GM21723 (cell line): ENCODE results near the gene CDK14.
A peak's percentile ranks its signal among the peaks of the same experiment; 100 is the strongest.

Source experiments
- ATAC-seq: cut with Tn5 transposase; IDR thresholded peaks from one replicate; pipeline ENCODE4 v1.9.1; 2021; ENCODE audit warnings: mild to moderate bottlenecking, moderate library complexity; ENCODE audit not compliant: unreplicated experiment

CDK14 gene

DNA sequence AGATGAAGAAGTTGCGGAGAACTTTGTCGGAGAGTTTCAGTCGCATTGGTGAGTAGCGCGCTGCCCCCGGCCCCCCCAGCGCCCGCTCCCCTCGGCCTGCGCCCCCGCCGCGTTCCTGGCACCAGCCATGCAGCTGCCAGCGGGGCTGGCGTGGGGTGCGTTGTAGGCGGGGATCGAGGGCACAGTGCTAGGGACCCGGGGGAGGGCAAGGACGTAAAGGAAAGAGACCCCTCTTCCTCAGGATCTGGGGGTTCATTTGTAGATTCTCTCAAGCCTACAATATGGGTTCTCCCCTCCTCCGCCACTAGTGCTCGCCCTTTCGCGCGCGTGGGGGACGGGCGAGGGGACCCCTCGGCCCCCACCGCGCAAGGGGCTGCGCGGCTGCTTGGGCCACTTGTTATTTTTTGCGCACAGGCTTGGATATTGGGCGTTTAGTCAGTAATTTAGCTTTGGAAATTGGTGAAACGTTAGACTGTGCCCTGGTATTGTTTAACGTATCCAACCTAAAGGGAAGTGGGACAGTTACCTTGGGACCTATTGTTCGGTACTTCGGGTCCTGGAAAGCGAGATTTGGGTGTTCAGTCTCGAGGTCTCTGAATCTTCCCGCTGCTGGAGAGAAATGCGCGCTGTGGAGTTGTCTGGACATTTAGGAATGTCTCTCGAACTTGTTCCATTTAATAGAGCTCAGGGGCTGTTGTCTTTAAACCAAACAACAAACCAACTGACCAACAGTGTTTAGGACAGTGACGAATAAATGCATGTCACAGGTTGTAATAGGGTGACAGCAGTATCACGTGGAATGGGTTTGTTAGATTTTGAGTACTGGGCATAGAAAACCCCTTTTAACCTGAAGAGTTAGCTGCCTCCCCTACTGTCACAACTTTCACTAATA is 796 bp downstream of the CDK14 start:
- ATAC-seq: peak; percentile 26

DNA sequence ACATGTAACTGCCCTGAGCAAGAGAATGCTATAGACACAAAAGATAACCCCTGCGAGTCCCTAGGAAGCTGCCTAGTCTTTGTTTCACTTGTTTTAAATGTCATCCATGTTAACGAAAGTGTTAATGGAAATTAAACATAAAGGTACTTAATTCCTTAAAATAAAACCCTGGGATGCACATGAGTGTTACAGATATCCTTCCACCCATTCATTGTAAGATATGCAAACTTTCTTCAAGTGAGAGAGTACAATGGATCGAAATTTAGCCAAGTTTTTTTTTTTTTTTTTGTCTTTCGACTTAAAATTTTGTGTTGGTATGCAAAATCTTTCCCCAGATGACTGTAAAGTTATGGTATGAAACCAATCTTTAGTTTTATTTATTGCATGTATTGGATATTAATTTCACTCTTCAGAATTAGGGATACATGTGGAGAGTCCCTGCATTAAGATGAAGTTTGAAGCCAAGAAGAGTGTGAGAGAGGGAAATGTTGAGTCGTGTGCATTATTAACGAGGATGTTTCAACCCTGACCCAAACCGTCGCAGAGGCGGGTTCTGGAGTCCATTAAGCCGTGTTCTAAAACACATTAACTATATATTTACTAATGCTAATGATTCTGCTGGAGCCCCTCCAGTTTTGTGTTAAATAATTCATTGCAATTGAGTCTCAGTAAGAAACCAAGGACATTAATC is 1.6 kb downstream of the CDK14 start:
- ATAC-seq: no peak

DNA sequence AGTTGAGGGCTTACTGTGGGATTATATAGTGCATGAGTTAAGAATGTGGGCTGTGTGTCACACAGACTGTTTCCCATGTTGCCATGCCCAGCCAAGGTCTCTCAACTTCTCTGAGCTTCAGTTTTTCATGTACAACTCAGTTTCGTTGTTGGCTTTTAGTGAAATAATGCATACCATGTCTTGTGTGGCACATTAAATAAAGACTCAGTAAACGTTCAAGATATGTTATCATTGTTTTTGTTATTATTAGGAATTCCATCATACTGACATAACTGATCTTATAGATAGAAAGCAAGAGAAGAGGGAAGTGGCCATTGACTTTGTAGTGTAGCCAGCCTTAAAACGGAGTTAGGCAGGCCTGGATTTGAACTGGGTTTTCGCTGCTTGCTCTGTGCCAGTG is 2.9 kb downstream of the CDK14 start:
- no peak for ATAC-seq

DNA sequence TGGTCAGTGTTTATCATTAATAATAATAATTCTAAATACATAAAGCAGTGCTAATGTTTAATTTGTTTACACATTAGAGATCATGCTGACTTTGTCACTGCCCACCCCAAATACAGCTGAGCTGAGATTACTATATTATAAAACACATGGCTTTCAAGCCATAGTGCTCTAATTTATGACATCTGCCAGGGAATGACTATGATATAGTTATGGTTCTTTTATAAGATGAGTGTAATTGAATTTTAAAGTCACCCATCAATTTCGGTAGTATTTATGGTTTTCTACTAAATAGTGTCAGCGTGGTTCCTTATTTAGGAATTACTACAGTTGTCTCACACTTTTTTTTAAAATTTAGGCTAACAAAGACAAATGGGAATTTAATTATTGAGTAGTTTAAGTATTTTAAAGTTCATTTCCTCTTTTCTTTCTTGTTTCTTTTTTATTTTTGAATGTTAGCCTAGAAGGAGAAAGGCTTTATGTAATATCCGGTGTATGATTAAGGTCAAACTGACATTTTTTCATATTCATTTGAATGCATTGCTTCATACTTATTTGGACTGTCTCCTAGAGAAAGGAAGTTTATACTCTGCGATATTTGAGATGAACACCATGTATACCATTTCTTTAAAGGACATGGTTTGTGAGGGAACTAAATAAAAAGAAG is 3.9 kb downstream of the CDK14 start:
- ATAC-seq: no peak

DNA sequence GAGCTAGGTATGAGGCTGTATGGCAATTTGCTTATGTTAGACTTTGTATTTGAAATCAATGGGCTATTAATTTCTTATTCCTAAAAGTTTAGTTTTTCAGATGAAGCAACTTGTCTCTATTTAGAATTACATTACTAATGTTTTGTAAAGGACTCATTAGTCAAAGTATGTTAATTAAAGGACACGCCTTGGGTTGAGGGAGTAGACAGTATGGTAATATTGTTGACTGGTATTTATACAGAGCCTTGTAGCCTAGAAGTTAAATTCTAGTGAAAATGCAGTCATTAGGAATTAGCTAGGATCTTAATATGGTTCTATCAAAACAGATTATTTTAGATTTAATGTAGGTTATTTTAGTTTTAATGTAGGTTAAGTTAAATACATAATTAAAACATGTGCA is 6.2 kb downstream of the CDK14 start:
- ATAC-seq: no peak

DNA sequence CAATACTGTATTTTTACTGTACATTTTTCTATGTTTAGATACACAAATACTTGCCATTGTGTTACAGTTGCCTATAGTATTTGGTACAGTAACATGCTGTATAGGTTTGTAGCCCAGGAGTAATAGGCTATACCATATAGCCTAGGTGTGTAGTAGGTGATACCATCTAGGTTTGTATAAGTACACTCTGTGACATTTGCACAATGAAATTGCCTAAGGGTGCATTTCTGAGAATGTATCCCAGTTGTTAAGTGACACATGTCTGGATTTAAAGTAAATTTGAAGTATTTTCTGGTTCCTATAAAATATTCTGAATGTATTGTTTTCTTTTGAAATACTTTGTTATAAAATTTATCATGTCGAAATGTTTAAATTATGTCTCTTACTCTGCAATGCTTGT is 7.2 kb downstream of the CDK14 start:
- no peak for ATAC-seq

DNA sequence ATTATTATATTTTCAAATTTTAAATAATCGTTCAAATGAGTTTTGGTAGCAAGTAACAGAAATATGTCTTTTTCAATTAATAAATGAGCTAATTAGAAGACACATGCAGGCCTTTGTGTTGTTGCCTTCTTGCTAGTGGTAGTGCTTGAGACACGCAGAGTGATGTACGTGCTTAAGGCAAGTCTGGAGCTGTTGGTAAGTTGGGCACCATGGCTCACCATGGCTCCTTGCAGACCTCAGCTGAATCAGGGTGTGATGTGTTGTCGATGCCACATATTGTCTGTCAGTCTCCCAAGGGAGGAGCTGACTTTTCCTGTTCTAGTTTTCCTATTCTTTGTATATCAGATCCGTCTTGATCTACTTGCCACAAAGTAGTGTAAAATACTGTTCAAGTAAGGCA is 8.3 kb downstream of the CDK14 start:
- ATAC-seq: no peak

DNA sequence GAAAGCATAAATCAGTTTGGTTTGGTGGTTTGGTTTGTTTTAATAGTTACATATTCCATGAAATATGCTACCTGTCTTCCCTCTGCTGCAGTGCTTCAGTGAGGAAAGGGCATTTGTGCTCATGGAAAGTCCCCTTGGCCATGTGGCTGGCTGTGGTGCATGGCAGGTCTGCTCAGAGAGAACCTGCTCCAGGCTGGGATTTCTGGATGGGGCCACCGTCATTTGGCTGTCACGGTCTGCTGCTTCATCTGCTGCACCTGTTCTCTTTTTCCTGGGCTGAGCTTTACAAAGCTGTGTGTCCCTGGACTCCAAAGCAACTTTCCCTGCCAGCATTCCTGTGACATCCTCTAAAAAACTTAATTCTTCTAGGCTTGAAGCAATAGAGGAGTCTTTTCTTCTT is 8.9 kb downstream of the CDK14 start:
- ATAC-seq: peak; percentile 43

DNA sequence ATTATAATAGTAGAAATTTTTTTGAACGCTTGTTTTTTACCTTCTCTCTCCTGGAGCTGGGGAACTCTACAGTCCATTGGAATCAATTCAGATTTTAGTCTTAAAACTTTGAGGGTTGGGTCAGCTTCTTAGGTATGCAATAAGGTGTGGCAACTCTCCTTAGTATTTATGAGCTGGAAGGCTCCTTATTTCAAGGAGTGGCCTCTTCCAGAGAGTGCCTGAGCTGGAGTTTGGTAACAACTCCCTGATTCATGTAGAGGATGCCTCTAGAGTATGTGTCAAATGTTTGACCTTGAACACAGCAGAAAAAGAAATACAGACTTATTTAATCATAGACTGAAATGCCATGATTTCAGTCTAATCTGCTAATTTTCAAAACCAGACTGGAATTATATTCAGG is 11.1 kb downstream of the CDK14 start:
- no peak for ATAC-seq

DNA sequence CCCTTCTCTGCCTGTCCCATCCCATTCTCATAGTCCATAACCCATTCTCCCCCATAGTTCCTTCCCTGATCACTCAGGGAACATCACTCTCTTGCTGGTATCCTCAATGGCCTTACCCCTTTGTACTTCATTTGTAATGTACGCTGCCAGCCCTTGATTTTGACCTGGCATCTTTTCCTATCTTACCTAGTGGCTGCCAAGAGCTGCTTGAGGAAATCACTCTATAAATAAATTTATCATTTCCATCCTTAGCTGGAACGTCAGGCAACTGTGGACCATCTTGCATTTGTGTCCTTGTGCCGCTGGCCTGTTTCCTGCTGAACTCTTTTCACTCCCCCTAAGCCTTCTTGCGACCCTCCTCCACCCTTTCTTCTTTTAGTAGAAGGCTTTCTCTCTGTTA is 14.0 kb downstream of the CDK14 start:
- no peak for ATAC-seq

DNA sequence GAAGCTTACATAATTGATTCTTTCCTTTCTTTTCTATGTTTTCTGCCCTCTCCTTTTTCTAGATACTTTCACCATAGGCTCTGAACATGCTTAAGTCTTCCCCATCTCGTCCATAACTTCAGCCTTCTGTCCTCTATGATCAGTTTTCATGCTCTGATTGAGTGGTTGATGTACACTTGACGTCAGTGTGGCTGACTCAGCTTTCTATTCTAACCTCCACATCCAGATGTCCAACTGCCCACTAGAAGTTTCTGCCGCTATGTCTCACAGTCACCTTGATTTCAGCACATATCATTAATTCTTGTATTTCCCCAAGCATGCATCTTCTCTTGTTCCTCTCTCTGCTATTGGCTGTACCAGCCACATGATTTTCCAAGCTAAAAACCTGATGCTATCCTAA is 15.0 kb downstream of the CDK14 start:
- ATAC-seq: no peak

DNA sequence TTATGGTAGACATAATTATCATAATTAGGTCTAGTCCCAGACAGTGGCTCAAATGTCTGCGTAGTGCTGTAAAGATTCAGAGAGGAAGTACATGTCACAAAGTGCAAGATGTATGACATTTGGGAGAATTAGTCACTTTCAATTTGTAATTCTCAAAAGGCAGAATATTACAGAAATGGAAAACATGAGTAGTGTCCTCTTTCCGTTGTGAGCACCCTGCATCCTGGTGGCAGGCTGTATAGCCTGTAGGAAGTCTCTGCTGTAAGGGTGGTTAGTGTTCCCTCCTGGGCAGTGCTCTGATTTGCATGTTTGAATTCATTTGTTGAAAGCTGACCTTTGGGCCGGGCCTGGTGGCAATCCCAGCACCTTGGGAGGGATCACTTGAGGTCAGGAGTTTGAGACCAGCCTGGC is 17.0 kb downstream of the CDK14 start:
- peak; percentile 91 for ATAC-seq

DNA sequence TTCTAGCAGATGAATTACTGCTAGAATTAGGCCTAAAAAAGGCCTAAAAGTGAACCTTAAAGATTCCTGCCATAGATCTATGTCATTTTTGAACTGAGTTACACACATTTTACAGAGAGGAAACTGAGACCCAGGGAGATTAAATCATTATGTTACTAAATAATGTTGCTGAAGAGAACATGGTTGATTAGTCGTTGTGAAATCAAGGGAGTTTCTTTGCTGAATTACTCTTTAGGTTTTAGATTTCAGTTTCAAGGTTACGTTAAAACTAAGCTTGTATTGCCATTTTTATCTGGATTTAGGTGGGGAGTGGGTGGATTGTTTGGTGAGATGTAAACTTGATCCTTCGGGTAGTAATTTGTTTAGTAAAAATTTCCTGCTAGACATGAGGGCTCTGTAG is 21.3 kb downstream of the CDK14 start:
- ATAC-seq: no peak

DNA sequence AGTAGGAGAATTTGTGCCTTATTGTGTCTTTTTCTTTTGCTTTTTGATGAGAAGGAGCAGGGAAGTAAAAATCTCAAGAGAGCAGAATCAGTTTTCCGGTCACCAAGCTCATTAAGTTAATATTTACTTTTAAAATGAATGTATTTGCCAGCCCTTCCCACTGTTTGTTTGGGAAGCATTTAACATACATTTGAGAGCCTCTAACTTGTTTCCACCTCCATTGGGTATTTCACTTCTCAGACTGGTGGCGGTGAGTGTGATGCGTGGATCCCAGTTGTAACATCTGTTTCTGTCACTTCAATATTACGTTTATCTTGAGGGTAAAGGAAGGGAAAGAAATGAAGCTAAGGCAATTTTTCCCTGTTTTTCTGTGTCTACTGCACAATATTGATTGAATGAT is 22.8 kb downstream of the CDK14 start:
- no peak for ATAC-seq

DNA sequence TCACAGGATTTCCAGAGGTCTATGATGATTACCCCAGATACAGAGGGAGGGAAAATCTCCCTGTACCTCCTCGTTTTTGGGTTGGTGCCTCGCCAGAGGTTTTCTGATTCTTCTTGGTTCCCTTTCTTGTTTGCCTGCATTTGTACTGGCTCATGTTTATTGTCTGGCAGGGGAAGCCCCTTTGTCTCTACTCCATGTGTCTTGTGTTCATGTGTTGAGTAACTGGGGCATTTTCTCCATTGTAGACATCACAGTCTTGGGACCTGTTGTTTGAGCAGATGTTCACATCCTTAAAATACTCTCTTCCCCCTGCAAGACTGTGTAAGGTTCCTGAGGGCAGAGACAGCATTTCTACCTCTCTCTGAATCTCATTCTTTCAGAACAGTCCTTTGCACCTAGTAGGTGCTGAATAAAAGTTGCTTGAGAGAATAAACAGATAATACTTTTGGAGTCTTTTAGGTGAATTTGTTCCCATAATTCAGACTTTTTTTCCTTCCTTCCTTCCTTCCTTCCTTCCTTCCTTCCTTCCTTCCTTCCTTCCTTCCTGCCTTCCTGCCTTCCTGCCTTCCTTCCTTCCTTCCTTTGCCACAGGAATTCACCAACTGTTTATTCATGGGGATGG is 25.1 kb downstream of the CDK14 start:
- peak; percentile 83 for ATAC-seq

DNA sequence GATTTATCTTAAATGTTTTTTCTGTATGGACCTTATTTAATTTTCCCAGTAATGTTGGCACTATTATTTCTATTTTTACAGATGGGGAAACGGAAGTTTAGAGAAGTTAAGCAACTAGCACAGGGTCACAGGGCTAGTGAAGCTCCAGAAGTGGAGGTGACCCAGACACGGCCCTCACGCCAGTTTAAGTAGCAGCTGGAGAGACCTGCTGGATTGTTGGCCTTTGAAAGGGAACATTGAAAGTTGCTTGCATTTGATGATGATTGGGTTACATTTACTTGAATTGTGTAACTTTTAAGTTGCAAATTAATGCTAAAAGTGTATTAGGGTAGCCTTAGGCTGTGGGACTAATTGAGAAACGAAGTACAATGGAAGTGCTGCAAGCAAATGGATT is 25.6 kb downstream of the CDK14 start:
- no peak for ATAC-seq

DNA sequence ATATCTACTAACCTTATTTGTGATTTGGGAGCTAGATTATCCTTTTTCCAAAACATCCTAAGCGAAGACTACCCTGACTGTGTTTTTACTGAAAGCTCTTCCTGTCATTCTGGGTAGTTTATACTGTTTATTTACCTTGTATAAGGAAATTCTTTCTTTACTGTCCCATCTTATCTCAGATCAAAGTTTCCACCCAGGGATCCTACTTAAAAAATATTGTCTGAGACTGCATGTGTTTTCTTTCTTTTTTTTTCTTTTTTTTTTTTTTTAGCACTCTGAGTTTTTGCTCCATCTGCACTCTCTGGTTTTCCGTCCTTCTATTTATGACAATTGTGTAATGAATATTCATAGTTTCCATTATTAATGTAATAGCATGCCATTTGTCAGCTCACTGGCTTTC is 26.5 kb downstream of the CDK14 start:
- ATAC-seq: no peak

DNA sequence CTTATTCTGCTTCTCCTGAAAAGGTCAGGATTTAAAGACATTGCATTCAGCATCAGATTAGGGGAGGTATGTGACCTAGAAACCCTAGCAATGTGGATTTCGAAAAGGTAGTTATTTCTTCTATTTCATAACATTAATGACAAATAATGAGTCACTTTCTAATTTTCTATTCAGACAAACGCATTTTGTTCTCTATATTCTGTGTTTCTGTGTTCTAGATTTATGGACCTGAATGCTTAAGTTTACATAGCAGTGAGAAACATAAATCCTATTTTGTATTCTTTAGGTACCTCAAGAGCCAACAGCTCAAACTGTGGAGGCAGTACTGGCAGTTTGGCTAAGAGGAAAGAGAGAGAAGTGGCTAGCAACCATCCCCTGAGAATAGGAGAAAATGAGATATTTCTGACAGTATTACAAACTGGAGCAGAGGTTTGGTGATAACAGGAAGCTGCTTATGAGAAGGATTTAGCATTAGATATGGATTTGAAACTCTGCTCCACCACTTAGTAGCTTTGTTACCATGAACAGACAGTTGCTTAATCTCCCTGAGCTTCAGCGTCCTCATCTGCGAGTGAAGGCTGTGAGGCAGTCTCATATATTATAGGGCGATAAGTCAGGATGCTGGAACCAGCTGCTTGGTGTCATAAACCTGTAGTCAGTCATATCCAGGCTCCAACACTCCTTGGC is 28.2 kb downstream of the CDK14 start:
- no peak for ATAC-seq

DNA sequence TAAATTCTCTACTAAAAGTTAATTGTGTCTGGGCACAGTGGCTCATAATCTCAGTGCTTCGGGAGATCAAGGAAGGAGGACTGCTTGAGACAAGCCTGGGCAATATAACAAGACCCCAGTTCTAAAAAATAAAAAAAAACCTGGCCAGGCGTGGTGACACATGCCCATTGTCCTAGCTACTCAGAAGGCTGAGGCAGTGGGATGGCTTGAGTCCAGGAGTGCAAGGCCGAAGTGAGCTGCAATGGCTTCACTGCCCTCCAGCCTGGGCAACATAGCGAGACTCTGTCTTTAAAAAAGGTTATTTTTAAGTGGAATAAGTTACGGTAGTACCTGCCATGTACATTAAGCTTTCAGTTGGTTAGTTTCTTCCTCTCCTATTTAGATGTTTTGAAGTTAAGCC is 28.9 kb downstream of the CDK14 start:
- ATAC-seq: no peak

DNA sequence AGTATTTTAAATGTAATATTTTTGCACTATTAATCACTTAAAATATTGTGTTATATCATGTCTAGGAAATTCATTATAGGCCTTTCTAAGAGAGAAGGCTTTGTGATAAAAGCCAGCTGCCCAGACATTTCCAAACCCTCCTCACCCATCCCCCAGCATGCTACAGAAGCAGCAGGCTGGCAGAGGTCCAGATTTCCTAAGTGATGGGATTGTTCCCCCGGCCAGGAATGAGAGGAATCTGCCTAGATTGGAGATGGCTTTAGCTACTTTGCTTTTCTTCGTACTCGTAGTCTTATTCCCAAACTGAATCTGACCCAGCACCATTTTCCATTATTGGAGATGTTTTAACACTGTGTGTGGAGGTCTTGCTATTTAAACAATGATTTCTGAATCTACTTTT is 29.4 kb downstream of the CDK14 start:
- no peak for ATAC-seq

DNA sequence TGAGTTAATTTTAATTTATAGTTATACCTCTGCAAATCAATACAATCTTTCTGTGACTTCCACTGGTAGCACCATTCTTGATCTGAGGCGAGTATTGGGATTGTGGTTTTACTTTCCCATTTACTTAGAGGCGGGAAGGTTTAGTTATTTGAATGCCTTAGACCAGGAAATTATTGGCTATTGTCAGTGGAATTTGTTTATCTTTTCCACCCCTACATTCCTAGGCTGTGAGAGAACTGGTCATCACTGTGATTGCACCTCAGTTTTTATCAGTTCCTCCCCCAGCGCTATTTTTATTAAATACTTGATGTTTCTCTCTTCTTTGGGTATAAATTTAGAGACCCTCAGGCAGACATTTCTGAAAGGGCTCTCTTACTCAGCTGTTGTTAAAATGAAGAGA is 29.9 kb downstream of the CDK14 start:
- ATAC-seq: no peak
